ENCODE measurements around the gene UPK3B. TPM values are rescaled to one million over a fixed set of nuclear protein-coding genes. Genes with fewer than 3 reads are reported as not detected.
A peak's percentile ranks its signal among the peaks of the same experiment; 100 is the strongest.
"Not testable (repeated sequence)": the region's sequence is repeated elsewhere in the genome, so short reads cannot be mapped to it uniquely, and the experiment has no call there.

Gene UPK3B
- total RNA-seq, 4 donors from 2014 or later: 1.4 to 5.2 (median 3.3) TPM; not detected in 1

- DNase-seq: no peak
- Histone ChIP-seq H3K4me1 (peaks cover 0 to 11% (median 1%) of the 10 kb centered on the region in 4 donors), H3K4me3 (no peak overlapping the region), H3K9me3 (no peaks in the 10 kb centered on the region), H3K27me3 (no peaks in the 10 kb centered on the region), H3K27ac (peak overlapping the region in 1 of 4 donors; percentile 40), H3K36me3 (no peaks in the 10 kb centered on the region)
- TF ChIP-seq CTCF (IDR thresholded peaks at IDR 0.05) (peak in 3 of 6 experiments; percentile 29 to 52 (median 37)), POLR2A (IDR thresholded peaks at IDR 0.05) (no peak)
Measured at GRCh38 chr7:76512941-76513816, 2.8 kb downstream of the UPK3B start.

- Histone ChIP-seq H3K4me3 (no peak overlapping the region), H3K36me3 (no peaks in the 10 kb centered on the region), H3K27me3 (no peaks in the 10 kb centered on the region), H3K9me3 (no peaks in the 10 kb centered on the region), H3K27ac (no peak overlapping the region), H3K4me1 (peaks cover 0 to 11% (median 1%) of the 10 kb centered on the region in 4 donors)
- no peak for TF ChIP-seq CTCF (IDR thresholded peaks at IDR 0.05)
- no peak for TF ChIP-seq POLR2A (IDR thresholded peaks at IDR 0.05)
- DNase-seq: no peak
Measured at GRCh38 chr7:76513817-76514799, 3.8 kb downstream of the UPK3B start.

GRCh38 chr7:76514926-76515771 lies 4.8 kb downstream of the UPK3B start:
- Histone ChIP-seq H3K27me3 (no peaks in the 10 kb centered on the region), H3K36me3 (no peaks in the 10 kb centered on the region), H3K9me3 (no peaks in the 10 kb centered on the region), H3K27ac (no peak overlapping the region), H3K4me1 (peaks cover 0 to 11% (median 1%) of the 10 kb centered on the region in 4 donors), H3K4me3 (no peak overlapping the region)
- TF ChIP-seq POLR2A (IDR thresholded peaks at IDR 0.05) (no peak), CTCF (IDR thresholded peaks at IDR 0.05) (no peak)
- DNase-seq: no peak

GRCh38 chr7:76515999-76516443 lies 5.7 kb downstream of the UPK3B start:
- Histone ChIP-seq H3K27me3 (no peaks in the 10 kb centered on the region), H3K36me3 (no peaks in the 10 kb centered on the region), H3K27ac (no peak overlapping the region), H3K9me3 (no peaks in the 10 kb centered on the region), H3K4me3 (no peak overlapping the region), H3K4me1 (peaks cover 0 to 11% (median 1%) of the 10 kb centered on the region in 4 donors)
- DNase-seq: peak in 2 of 3 donors; percentile 63 to 79
- TF ChIP-seq POLR2A (IDR thresholded peaks at IDR 0.05) (no peak), CTCF (IDR thresholded peaks at IDR 0.05) (peak in 2 of 6 experiments; percentile 69 to 87)

- not testable (repeated sequence) for H3K27ac ChIP-seq, H3K36me3 ChIP-seq, H3K9me3 ChIP-seq, H3K4me3 ChIP-seq, H3K27me3 ChIP-seq, DNase-seq
- peaks cover 0 to 11% (median 1%) of the 10 kb centered on the region in 4 donors for H3K4me1 ChIP-seq
Measured at GRCh38 chr7:76516932-76517331, 6.6 kb downstream of the UPK3B start.

GRCh38 chr7:76526183-76526582 lies 15.8 kb downstream of the UPK3B start:
- H3K27me3 ChIP-seq, H3K4me3 ChIP-seq, H3K9me3 ChIP-seq, DNase-seq, H3K27ac ChIP-seq, H3K4me1 ChIP-seq, H3K36me3 ChIP-seq: not testable (repeated sequence)

- not testable (repeated sequence) for H3K4me1 ChIP-seq, H3K27ac ChIP-seq, H3K9me3 ChIP-seq, H3K27me3 ChIP-seq, DNase-seq, H3K4me3 ChIP-seq, H3K36me3 ChIP-seq
Measured at GRCh38 chr7:76531643-76532042, 21.3 kb downstream of the UPK3B start.

GRCh38 chr7:76543197-76543596 lies 32.8 kb downstream of the UPK3B start, which contains the start of gene SPDYE16:
Gene SPDYE16 (minus strand): TSS chr7:76543297. CDS start chr7:76541459, 1,838 bp downstream.
- not testable (repeated sequence) for H3K4me1 ChIP-seq, H3K27me3 ChIP-seq, H3K9me3 ChIP-seq, H3K4me3 ChIP-seq, DNase-seq, H3K36me3 ChIP-seq, H3K27ac ChIP-seq

All from Peyer's patch (tissue), 4 donors.